GM12878 (cell line): ENCODE results near the gene ZNF280D. TPM values are rescaled to one million over a fixed set of nuclear protein-coding genes. Genes with fewer than 3 reads are reported as not detected.

Source experiments
- ATAC-seq: fragments of 200-7000 bp; cut with Tn5 transposase; 3 replicates; pipeline ENCODE4 v1.9.1; 2020; ENCODE audit warnings: mild to moderate bottlenecking, moderate library complexity
- BruUV-seq: library from RNA; stranded (reverse); fragments of 400-500 nt; replicated peaks from 2 replicates; lab custom pipeline; 2021; lab: Mats Ljungman, UMichigan
- CTCF ChIA-PET: fragments of 300-600 bp; sonication (Branson Sonifier 250); formaldehyde crosslinking; extraction: SDS; loops from one replicate; lab custom pipeline; 2021; ENCODE audit warnings: inconsistent platforms; lab: Yijun Ruan, JAX
- POLR2A ChIA-PET: fragments of 350-600 bp; formaldehyde crosslinking; extraction: SDS; loops from one replicate; lab custom pipeline; 2021; ENCODE audit warnings: inconsistent platforms; lab: Charles Lee
- RAD21 ChIA-PET: fragments of 300-600 bp; sonication (Branson Sonifier 250); formaldehyde crosslinking; loops from one replicate; lab custom pipeline; 2023; ENCODE audit warnings: antibody characterized with exemption; ENCODE audit not compliant: unreplicated experiment; lab: Charles Lee
- SMC1A ChIA-PET: fragments of 300-600 bp; sonication (Branson Sonifier 250); formaldehyde crosslinking; loops from one replicate; lab custom pipeline; 2023; ENCODE audit not compliant: unreplicated experiment, uncharacterized antibody; lab: Charles Lee
- DNase-seq: peaks from one replicate; pipeline ENCODE4 v3.0.0-alpha.2; 2011; ENCODE audit warnings: low read depth, low spot score
- FAIRE-seq: peaks from 3 replicates; lab custom pipeline; 2011; peaks lifted over from hg19 to GRCh38; lab: Jason Lieb, UNC
- H2AFZ ChIP-seq: 2 replicates; pipeline ENCODE4 v1.6.0; 2011; ENCODE audit warnings: low read depth, low read length, control low read depth; ENCODE audit not compliant: control insufficient read depth
- H3K27ac ChIP-seq: 2 replicates; pipeline ENCODE4 v1.5.1; 2011; ENCODE audit warnings: control low read depth; ENCODE audit not compliant: control insufficient read depth, insufficient read depth
- H3K27me3 ChIP-seq, 2 experiments: replicated peaks in 1 of 2; 2 replicates each; pipeline versions ENCODE4 v1.6.0 to v1.6.1; 2011; ENCODE audit warnings: low read length in 1 of 2; ENCODE audit not compliant: control insufficient read depth in 2 of 2, insufficient read depth in 2 of 2
- H3K36me3 ChIP-seq, 2 experiments: 2 replicates each; pipeline ENCODE4 v1.5.1; 2011; ENCODE audit warnings: low read length in 1 of 2; ENCODE audit not compliant: control insufficient read depth in 2 of 2, insufficient read depth in 2 of 2
- H3K4me1 ChIP-seq: 2 replicates; pipeline ENCODE4 v1.6.1; 2011; ENCODE audit warnings: mild to moderate bottlenecking, low read length, moderate library complexity, mixed read lengths; ENCODE audit not compliant: control insufficient read depth, insufficient read depth
- H3K4me2 ChIP-seq: 2 replicates; pipeline ENCODE4 v1.6.0; 2011; ENCODE audit warnings: control low read depth; ENCODE audit not compliant: control insufficient read depth, insufficient read depth
- H3K4me3 ChIP-seq: fragments of 200-600 bp; sonication (generic); 2 replicates; pipeline ENCODE4 v1.5.1; 2016
- H3K79me2 ChIP-seq: 2 replicates; pipeline ENCODE4 v1.6.0; 2011; ENCODE audit warnings: low read length; ENCODE audit not compliant: control insufficient read depth, insufficient read depth
- H3K9ac ChIP-seq: 2 replicates; pipeline ENCODE4 v1.8.0; 2011; ENCODE audit warnings: low read length, control low read depth, mixed read lengths; ENCODE audit not compliant: control insufficient read depth, insufficient read depth
- H3K9me3 ChIP-seq: replicated peaks from 3 replicates; pipeline ENCODE4 v1.5.1; 2011; ENCODE audit warnings: mild to moderate bottlenecking, low read length; ENCODE audit not compliant: control insufficient read depth, insufficient read depth
- H4K20me1 ChIP-seq: 2 replicates; pipeline ENCODE4 v1.6.0; 2011; ENCODE audit not compliant: control insufficient read depth, insufficient read depth
- BCL11A ChIP-seq: IDR thresholded peaks from 2 replicates; pipeline ENCODE4 v1.6.1; 2011; ENCODE audit warnings: low read depth, low read length
- CEBPB ChIP-seq, 2 experiments: fragments of 150-350 bp in 1 of 2; IDR thresholded peaks; 2 replicates each; pipeline ENCODE4 v1.6.1; 2012 to 2014; ENCODE audit warnings: low read depth in 2 of 2, low read length in 2 of 2, borderline replicate concordance in 1 of 2, inconsistent platforms in 1 of 2
- CHD1 ChIP-seq: IDR thresholded peaks from 2 replicates; pipeline ENCODE4 v1.6.1; 2012; ENCODE audit warnings: low read depth, low read length, improper control_type of control experiment
- EZH2 ChIP-seq: IDR thresholded peaks from 2 replicates; pipeline ENCODE4 v1.6.1; 2012; ENCODE audit warnings: low read depth, mild to moderate bottlenecking, control low read depth, inconsistent platforms, low read length, borderline replicate concordance; ENCODE audit not compliant: control insufficient read depth
- MEF2A ChIP-seq: IDR thresholded peaks from 2 replicates; pipeline ENCODE4 v1.6.1; 2011; ENCODE audit warnings: low read depth, mild to moderate bottlenecking, low read length, moderate library complexity; ENCODE audit not compliant: insufficient read depth
- PAX5 ChIP-seq: IDR thresholded peaks from 2 replicates; pipeline ENCODE4 v1.6.1; 2011; ENCODE audit warnings: low read depth, low read length, borderline replicate concordance
- RAD21 ChIP-seq: IDR thresholded peaks from 2 replicates; pipeline ENCODE4 v1.6.1; 2011; ENCODE audit warnings: mild to moderate bottlenecking, low read depth, low read length, moderate library complexity; ENCODE audit not compliant: insufficient read depth
- SIX5 ChIP-seq: IDR thresholded peaks from 2 replicates; pipeline ENCODE4 v1.6.1; 2011; ENCODE audit warnings: mild to moderate bottlenecking, low read depth, low read length, moderate library complexity; ENCODE audit not compliant: severe bottlenecking
- YY1 ChIP-seq: IDR thresholded peaks from 2 replicates; pipeline ENCODE4 v1.6.1; 2011; ENCODE audit warnings: low read depth, mild to moderate bottlenecking, low read length
- WGBS: methylation state at CpG from one replicate; pipeline ENCODE4 v1.1.6; 2016; ENCODE audit warnings: low lambda C conversion rate; ENCODE audit not compliant: insufficient replicate concordance, insufficient coverage; ENCODE audit errors: missing lambda C conversion rate; 5-methylcytosine and 5-hydroxymethylcytosine counted together
- in situ Hi-C: fragments of 300-500 bp; cut with MboI; formaldehyde crosslinking; loops from 9 replicates; pipeline ENCODE4 v1.14.3; 2018; ENCODE audit warnings: mixed read lengths
- intact Hi-C: fragments of 100-400 bp; cut with micrococcal nuclease; formaldehyde crosslinking; loops from one replicate; pipeline ENCODE4 v1.14.2; 2022; ENCODE audit not compliant: unreplicated experiment
- polyA plus RNA-seq, 11 experiments: library from polyadenylated mRNA; depleted of rRNA in 4 of 11; unstranded in 6 of 11; stranded (reverse) in 5 of 11; fragments of >200 nt; fragmentation: Nextera tagmentation in 4 of 11; fragmentation: Illumina TruSeq in 1 of 11; extraction: Ambion mirVana in 4 of 11; extraction: Trizol in 1 of 11; gene quantifications; 1 replicate in 1 of 11; 2 replicates in 10 of 11; pipeline versions ENCODE4 v1.2.1 to v1.2.3, GENCODE V29; 2011 to 2016; ENCODE audit warnings: inconsistent platforms in 2 of 11, missing spikeins in 2 of 11, low read depth in 1 of 11
- total RNA-seq, 4 experiments: library from RNA; depleted of rRNA in 3 of 4; stranded (reverse); fragments of >200 nt in 3 of 4; fragmentation: Illumina TruSeq in 1 of 4; extraction: Trizol in 1 of 4; gene quantifications; 2 replicates each; pipeline versions ENCODE4 v1.2.1 to v1.2.3, GENCODE V29; 2013 to 2021
- TF ChIP-seq, protein P1 (sequence below): fragments of 450-650 bp; IDR thresholded peaks from 2 replicates; pipeline ENCODE4 v1.6.1; 2016; ENCODE audit warnings: mild to moderate bottlenecking, moderate library complexity, borderline replicate concordance
- TF ChIP-seq, protein P2 (sequence below): fragments of 150-350 bp; IDR thresholded peaks from 2 replicates; pipeline ENCODE4 v1.6.1; 2016; ENCODE audit warnings: low read depth, low read length
- TF ChIP-seq, protein P3 (sequence below): IDR thresholded peaks from 2 replicates; pipeline ENCODE4 v1.6.1; 2011; ENCODE audit warnings: low read depth, mild to moderate bottlenecking, low read length, moderate library complexity, borderline replicate concordance; ENCODE audit errors: extremely low read depth

The ZNF280D gene
- total and polyA plus RNA-seq, 10 of the 15 experiments (the other 5 are each of a cell fraction or from before 2014, with no cell fraction given): 5.6 to 18.6 (median 8.6) TPM

DNA sequence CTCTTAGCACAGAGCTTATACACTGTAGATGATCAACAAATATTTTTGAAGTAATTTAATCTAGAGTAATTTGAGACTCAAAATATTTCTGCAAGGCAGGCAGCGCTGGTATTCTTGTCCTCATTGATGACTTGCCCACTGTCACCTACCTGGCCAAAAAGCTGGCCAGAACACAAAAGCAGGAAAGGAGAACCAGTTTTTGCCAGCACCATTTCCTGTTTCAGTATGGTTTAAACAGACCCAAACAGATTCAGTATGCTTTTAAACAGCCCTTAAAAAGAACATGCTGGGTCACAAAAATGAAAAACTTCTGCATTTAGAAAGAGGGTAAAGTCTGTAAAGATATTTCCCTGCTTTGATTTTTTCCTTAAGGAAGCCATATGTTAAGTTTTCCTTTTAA is 42.3 kb upstream of the ZNF280D start:
- H3K36me3 ChIP-seq: no peaks in the 10 kb centered on the region
- H3K27ac ChIP-seq: no peak overlapping the region
- H3K27me3 ChIP-seq: no peaks in the 10 kb centered on the region
- H3K79me2 ChIP-seq: no peaks in the 10 kb centered on the region
- ChIA-PET CTCF (no interaction called here), SMC1A (no interaction called here), RAD21 (no interaction called here), POLR2A (no interaction called here)
- TF ChIP-seq BCL11A (no peak), CEBPB (IDR thresholded peaks at IDR 0.05; ENCODE audit: borderline replicate concordance in 1 of 2, low read depth in 2 of 2, low read length in 2 of 2) (no peak), RAD21 (no peak), EZH2 (no peak), CHD1 (no peak), SIX5 (no peak), YY1 (no peak), MEF2A (no peak), PAX5 (no peak)
- TF ChIP-seq, protein P1, sequence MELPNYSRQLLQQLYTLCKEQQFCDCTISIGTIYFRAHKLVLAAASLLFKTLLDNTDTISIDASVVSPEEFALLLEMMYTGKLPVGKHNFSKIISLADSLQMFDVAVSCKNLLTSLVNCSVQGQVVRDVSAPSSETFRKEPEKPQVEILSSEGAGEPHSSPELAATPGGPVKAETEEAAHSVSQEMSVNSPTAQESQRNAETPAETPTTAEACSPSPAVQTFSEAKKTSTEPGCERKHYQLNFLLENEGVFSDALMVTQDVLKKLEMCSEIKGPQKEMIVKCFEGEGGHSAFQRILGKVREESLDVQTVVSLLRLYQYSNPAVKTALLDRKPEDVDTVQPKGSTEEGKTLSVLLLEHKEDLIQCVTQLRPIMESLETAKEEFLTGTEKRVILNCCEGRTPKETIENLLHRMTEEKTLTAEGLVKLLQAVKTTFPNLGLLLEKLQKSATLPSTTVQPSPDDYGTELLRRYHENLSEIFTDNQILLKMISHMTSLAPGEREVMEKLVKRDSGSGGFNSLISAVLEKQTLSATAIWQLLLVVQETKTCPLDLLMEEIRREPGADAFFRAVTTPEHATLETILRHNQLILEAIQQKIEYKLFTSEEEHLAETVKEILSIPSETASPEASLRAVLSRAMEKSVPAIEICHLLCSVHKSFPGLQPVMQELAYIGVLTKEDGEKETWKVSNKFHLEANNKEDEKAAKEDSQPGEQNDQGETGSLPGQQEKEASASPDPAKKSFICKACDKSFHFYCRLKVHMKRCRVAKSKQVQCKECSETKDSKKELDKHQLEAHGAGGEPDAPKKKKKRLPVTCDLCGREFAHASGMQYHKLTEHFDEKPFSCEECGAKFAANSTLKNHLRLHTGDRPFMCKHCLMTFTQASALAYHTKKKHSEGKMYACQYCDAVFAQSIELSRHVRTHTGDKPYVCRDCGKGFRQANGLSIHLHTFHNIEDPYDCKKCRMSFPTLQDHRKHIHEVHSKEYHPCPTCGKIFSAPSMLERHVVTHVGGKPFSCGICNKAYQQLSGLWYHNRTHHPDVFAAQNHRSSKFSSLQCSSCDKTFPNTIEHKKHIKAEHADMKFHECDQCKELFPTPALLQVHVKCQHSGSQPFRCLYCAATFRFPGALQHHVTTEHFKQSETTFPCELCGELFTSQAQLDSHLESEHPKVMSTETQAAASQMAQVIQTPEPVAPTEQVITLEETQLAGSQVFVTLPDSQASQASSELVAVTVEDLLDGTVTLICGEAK: no peak
- TF ChIP-seq, protein P2, sequence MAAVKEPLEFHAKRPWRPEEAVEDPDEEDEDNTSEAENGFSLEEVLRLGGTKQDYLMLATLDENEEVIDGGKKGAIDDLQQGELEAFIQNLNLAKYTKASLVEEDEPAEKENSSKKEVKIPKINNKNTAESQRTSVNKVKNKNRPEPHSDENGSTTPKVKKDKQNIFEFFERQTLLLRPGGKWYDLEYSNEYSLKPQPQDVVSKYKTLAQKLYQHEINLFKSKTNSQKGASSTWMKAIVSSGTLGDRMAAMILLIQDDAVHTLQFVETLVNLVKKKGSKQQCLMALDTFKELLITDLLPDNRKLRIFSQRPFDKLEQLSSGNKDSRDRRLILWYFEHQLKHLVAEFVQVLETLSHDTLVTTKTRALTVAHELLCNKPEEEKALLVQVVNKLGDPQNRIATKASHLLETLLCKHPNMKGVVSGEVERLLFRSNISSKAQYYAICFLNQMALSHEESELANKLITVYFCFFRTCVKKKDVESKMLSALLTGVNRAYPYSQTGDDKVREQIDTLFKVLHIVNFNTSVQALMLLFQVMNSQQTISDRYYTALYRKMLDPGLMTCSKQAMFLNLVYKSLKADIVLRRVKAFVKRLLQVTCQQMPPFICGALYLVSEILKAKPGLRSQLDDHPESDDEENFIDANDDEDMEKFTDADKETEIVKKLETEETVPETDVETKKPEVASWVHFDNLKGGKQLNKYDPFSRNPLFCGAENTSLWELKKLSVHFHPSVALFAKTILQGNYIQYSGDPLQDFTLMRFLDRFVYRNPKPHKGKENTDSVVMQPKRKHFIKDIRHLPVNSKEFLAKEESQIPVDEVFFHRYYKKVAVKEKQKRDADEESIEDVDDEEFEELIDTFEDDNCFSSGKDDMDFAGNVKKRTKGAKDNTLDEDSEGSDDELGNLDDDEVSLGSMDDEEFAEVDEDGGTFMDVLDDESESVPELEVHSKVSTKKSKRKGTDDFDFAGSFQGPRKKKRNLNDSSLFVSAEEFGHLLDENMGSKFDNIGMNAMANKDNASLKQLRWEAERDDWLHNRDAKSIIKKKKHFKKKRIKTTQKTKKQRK: no peak
- TF ChIP-seq, protein P3, sequence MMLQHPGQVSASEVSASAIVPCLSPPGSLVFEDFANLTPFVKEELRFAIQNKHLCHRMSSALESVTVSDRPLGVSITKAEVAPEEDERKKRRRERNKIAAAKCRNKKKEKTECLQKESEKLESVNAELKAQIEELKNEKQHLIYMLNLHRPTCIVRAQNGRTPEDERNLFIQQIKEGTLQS: no peak
- H3K4me2 ChIP-seq: no peak overlapping the region
- H3K9me3 ChIP-seq: peaks cover 1% of the 10 kb centered on the region; the same call in 1 of the 3 replicates
- FAIRE-seq (no peak), ATAC-seq (no peak), DNase-seq (no peak)
- intact Hi-C loops (no loop called here), in situ Hi-C loops (no loop called here)
- no TSS peak for BruUV-seq
- H4K20me1 ChIP-seq: no peaks in the 10 kb centered on the region
- H3K4me3 ChIP-seq: no peak overlapping the region
- no peak overlapping the region for H2AFZ ChIP-seq
- no peak overlapping the region for H3K9ac ChIP-seq
- peaks cover 5% of the 10 kb centered on the region; the same call in 1 of the 2 replicates for H3K4me1 ChIP-seq
- 0% methylated on average over 1 of the region's 1 CpG for WGBS
